SK-N-SH (cell line): ENCODE results near the gene YWHAH. TPM values are rescaled to one million over a fixed set of nuclear protein-coding genes. Genes with fewer than 3 reads are reported as not detected.
A peak's percentile ranks its signal among the peaks of the same experiment; 100 is the strongest.

ENCODE experiments used
- CTCF ChIA-PET: fragments of 300-600, 350-600 bp; formaldehyde crosslinking; extraction: SDS; loops from one replicate; lab custom pipeline; 2021; lab: Yijun Ruan, JAX
- POLR2A ChIA-PET: fragments of 350-600 bp; sonication (Branson Sonifier 250); formaldehyde crosslinking; extraction: SDS; loops from one replicate; lab custom pipeline; 2020; ENCODE audit warnings: antibody characterized with exemption, inconsistent platforms; lab: Yijun Ruan, JAX
- DNase-seq: peaks from one replicate; pipeline ENCODE4 v3.0.0; 2012
- H2AFZ ChIP-seq: fragments of 200-600 bp; sonication (generic); 2 replicates; pipeline ENCODE4 v1.8.1; 2016; ENCODE audit warnings: antibody characterized with exemption, mild to moderate bottlenecking, low read depth
- H3F3A ChIP-seq: fragments of 200-600 bp; sonication (generic); replicated peaks from 2 replicates; pipeline ENCODE3; 2016; ENCODE audit warnings: antibody characterized with exemption, mild to moderate bottlenecking; ENCODE audit not compliant: insufficient read depth
- H3K27ac ChIP-seq, 2 experiments: fragments of 200-500 bp in 1 of 2; fragments of 200-600 bp in 1 of 2; sonication (Bioruptor generic) in 1 of 2; sonication (generic), shearing (Covaris generic) in 1 of 2; 2 replicates each; pipeline versions ENCODE4 v1.5.1 to v1.6.1; 2014 to 2016; ENCODE audit warnings: low read depth in 2 of 2, inconsistent platforms in 1 of 2, low read length in 1 of 2, mild to moderate bottlenecking in 1 of 2, mixed read lengths in 1 of 2
- H3K27me3 ChIP-seq: fragments of 200-600 bp; sonication (generic), shearing (Covaris generic); 2 replicates; pipeline ENCODE4 v1.6.1; 2016; ENCODE audit warnings: mixed run types; ENCODE audit not compliant: insufficient read depth
- H3K36me3 ChIP-seq, 2 experiments: fragments of 200-500 bp in 1 of 2; fragments of 200-600 bp in 1 of 2; sonication (Bioruptor generic) in 1 of 2; sonication (generic) in 1 of 2; replicated peaks in 1 of 2; 2 replicates each; pipeline versions ENCODE3 to v1.5.1; 2014 to 2016; ENCODE audit warnings: low read length in 1 of 2, mild to moderate bottlenecking in 1 of 2; ENCODE audit not compliant: insufficient read depth in 2 of 2, control insufficient read depth in 1 of 2
- H3K4me1 ChIP-seq, 2 experiments: fragments of 200-500 bp in 1 of 2; fragments of 200-600 bp in 1 of 2; sonication (Bioruptor generic) in 1 of 2; sonication (generic), shearing (Covaris generic) in 1 of 2; 2 replicates each; pipeline versions ENCODE4 v1.5.1 to v1.6.1; 2014 to 2016; ENCODE audit warnings: low read depth in 1 of 2, low read length in 1 of 2, mixed run types in 1 of 2; ENCODE audit not compliant: insufficient read depth in 2 of 2, control insufficient read depth in 1 of 2
- H3K4me2 ChIP-seq: fragments of 200-600 bp; sonication (generic), shearing (Covaris generic); 2 replicates; pipeline ENCODE4 v1.6.1; 2017; ENCODE audit warnings: mixed run types
- H3K4me3 ChIP-seq, 2 experiments: fragments of 200-500 bp in 1 of 2; fragments of 200-600 bp in 1 of 2; sonication (Bioruptor generic) in 1 of 2; sonication (generic), shearing (Covaris generic) in 1 of 2; 2 replicates each; pipeline versions ENCODE4 v1.5.1 to v1.8.1; 2014 to 2016; ENCODE audit warnings: low read depth in 2 of 2, inconsistent platforms in 1 of 2, low read length in 1 of 2, mild to moderate bottlenecking in 1 of 2, mixed read lengths in 1 of 2, moderate library complexity in 1 of 2
- H3K79me2 ChIP-seq: fragments of 200-600 bp; sonication (generic); 2 replicates; pipeline ENCODE4 v1.8.1; 2017; ENCODE audit warnings: mild to moderate bottlenecking; ENCODE audit not compliant: insufficient read depth
- H3K9ac ChIP-seq: fragments of 200-600 bp; sonication (generic); 2 replicates; pipeline ENCODE4 v1.6.1; 2017; ENCODE audit warnings: mixed run types
- H3K9me2 ChIP-seq: fragments of 200-600 bp; sonication (generic); 2 replicates; pipeline ENCODE4 v1.6.1; 2017; ENCODE audit warnings: mixed run types
- H3K9me3 ChIP-seq: fragments of 200-600 bp; sonication (generic); 2 replicates; pipeline ENCODE4 v1.6.1; 2017; ENCODE audit warnings: mixed run types, mild to moderate bottlenecking, moderate library complexity
- H4K20me1 ChIP-seq: fragments of 200-600 bp; sonication (generic); 2 replicates; pipeline ENCODE4 v1.6.1; 2017; ENCODE audit warnings: mild to moderate bottlenecking, mixed run types; ENCODE audit not compliant: insufficient read depth
- CHD2 ChIP-seq: fragments of 150-350 bp; IDR thresholded peaks from 2 replicates; pipeline ENCODE4 v1.6.1; 2018; ENCODE audit warnings: low read length; ENCODE audit not compliant: partially characterized antibody
- CTCF ChIP-seq: fragments of 200-600 bp; sonication (generic); IDR thresholded peaks from 2 replicates; pipeline ENCODE4 v1.6.1; 2017; ENCODE audit warnings: antibody characterized with exemption, mild to moderate bottlenecking, moderate library complexity
- ELF1 ChIP-seq: IDR thresholded peaks from 2 replicates; pipeline ENCODE4 v1.4.0; 2012
- EP300 ChIP-seq, 2 experiments: IDR thresholded peaks; 2 replicates each; pipeline versions ENCODE4 v1.4.0 to v1.6.1; 2012; ENCODE audit warnings: borderline replicate concordance in 1 of 2, low read depth in 1 of 2, low read length in 1 of 2
- FOSL2 ChIP-seq: IDR thresholded peaks from 2 replicates; pipeline ENCODE4 v1.4.0; 2012; ENCODE audit warnings: low read depth, mild to moderate bottlenecking, moderate library complexity, borderline replicate concordance
- FOXJ3 ChIP-seq: sonication (generic); formaldehyde crosslinking; IDR thresholded peaks from 2 replicates; pipeline ENCODE4 v1.5.1; 2020; ENCODE audit warnings: mild to moderate bottlenecking, missing genetic modification reagents
- FOXM1 ChIP-seq: IDR thresholded peaks from 2 replicates; pipeline ENCODE4 v1.4.0; 2012; ENCODE audit warnings: low read depth, mild to moderate bottlenecking
- MAX ChIP-seq: IDR thresholded peaks from 2 replicates; pipeline ENCODE4 v1.4.0; 2012; ENCODE audit warnings: low read depth
- MEF2A ChIP-seq: IDR thresholded peaks from 2 replicates; pipeline ENCODE4 v1.4.0; 2012; ENCODE audit warnings: low read depth, borderline replicate concordance
- NFIC ChIP-seq: IDR thresholded peaks from 2 replicates; pipeline ENCODE4 v1.4.0; 2012; ENCODE audit warnings: borderline replicate concordance
- NRF1 ChIP-seq: IDR thresholded peaks from 2 replicates; pipeline ENCODE4 v1.6.1; 2012; ENCODE audit warnings: low read depth, mild to moderate bottlenecking, low read length
- POLR2AphosphoS5 ChIP-seq: IDR thresholded peaks from 2 replicates; pipeline ENCODE4 v1.6.1; 2012; ENCODE audit warnings: low read depth, low read length
- REST ChIP-seq: IDR thresholded peaks from 2 replicates; pipeline ENCODE4 v1.6.1; 2012; ENCODE audit warnings: mild to moderate bottlenecking, low read depth, low read length, moderate library complexity
- SIN3A ChIP-seq: IDR thresholded peaks from 2 replicates; pipeline ENCODE4 v1.6.1; 2012; ENCODE audit warnings: low read depth, mild to moderate bottlenecking, low read length, moderate library complexity, borderline replicate concordance
- TAF1 ChIP-seq: IDR thresholded peaks from 2 replicates; pipeline ENCODE4 v1.6.1; 2012; ENCODE audit warnings: low read depth, mild to moderate bottlenecking, low read length, moderate library complexity, borderline replicate concordance
- YY1 ChIP-seq: IDR thresholded peaks from 2 replicates; pipeline ENCODE4 v1.4.0; 2012; ENCODE audit warnings: low read depth, mild to moderate bottlenecking
- ZBTB33 ChIP-seq: IDR thresholded peaks from 2 replicates; pipeline ENCODE4 v1.4.0; 2012; ENCODE audit warnings: low read depth, borderline replicate concordance
- WGBS: methylation state at CpG from one replicate; pipeline ENCODE4 v1.1.6; 2017; ENCODE audit warnings: low lambda C conversion rate; 5-methylcytosine and 5-hydroxymethylcytosine counted together
- polyA plus RNA-seq, 3 experiments: library from polyadenylated mRNA; depleted of rRNA; stranded (reverse); fragments of >200 nt; gene quantifications; 2 replicates each; pipeline ENCODE4 v1.2.3, GENCODE V29; 2012

Gene YWHAH
- polyA plus RNA-seq (2012; rRNA removed): 87.4 and 102 TPM in 2 replicates
- 115 and 122 TPM in 2 replicates for polyA plus RNA-seq (2012; cell fraction: cytosol; rRNA removed)
- polyA plus RNA-seq (2012; cell fraction: nucleus; rRNA removed): 28.5 and 38.3 TPM in 2 replicates

GRCh38 chr22:31943978-31944699 is at the start of gene YWHAH:
TSS of gene YWHAH (plus strand) at chr22:31944535. CDS start at chr22:31944734, 199 bp downstream.
- Histone ChIP-seq H3K36me3 (peaks cover 11 to 27% of the 10 kb centered on the region in 2 experiments), H4K20me1 (peaks cover 37% of the 10 kb centered on the region), H3K9me2 (no peaks in the 10 kb centered on the region), H3F3A (peaks cover 10% of the 10 kb centered on the region), H3K4me2 (peak within 1 kb of the TSS; percentile 97), H3K27ac (peak within 1 kb of the TSS; percentile 80 to 96), H3K27me3 (no peaks in the 10 kb centered on the region), H3K4me1 (peaks cover 0 to 22% of the 10 kb centered on the region in 2 experiments; a peak in 3 of 4 replicates), H3K4me3 (peak within 1 kb of the TSS; percentile 89 to 98), H3K9ac (peak within 1 kb of the TSS; percentile 98), H3K9me3 (no peaks in the 10 kb centered on the region), H2AFZ (peak within 1 kb of the TSS; percentile 79; the same call in 1 of the 2 replicates), H3K79me2 (peaks cover 46% of the 10 kb centered on the region)
- ChIA-PET POLR2A (interaction anchor here (1.5 kb wide), 1 partner anchor 16 kb away, joined by 3 read pairs; no protein-coding TSS in a partner anchor), CTCF (interaction anchor here (1.1 to 3.7 kb wide), 5 partner anchors 15 to 279 kb away, joined by 3 to 15 read pairs (median 4); no protein-coding TSS in a partner anchor)
- TF ChIP-seq FOXM1 (no peak), CHD2 (peak; percentile 86), REST (peak; percentile 20; the same call in 1 of the 2 replicates), YY1 (0 out of 2 replicates have a peak, but pooled peaks have one; percentile 63), ZBTB33 (no peak), ELF1 (no peak), NFIC (no peak), TAF1 (peak; percentile 91), MEF2A (peak; percentile 94), MAX (peak; percentile 6; the same call in 1 of the 2 replicates), FOSL2 (no peak), NRF1 (peak; percentile 76), CTCF (no peak), FOXJ3 (CRISPR knock-in tag) (no peak), POLR2AphosphoS5 (peak; percentile 79), SIN3A (0 out of 2 replicates have a peak, but pooled peaks have one; percentile 72), EP300 (IDR thresholded peaks at IDR 0.05; ENCODE audit: borderline replicate concordance in 1 of 2, low read depth in 1 of 2, low read length in 1 of 2) (peak in 1 of 2 experiments; percentile 41; a peak in 1 of 4 replicates)
- WGBS: 2% methylated on average over 9 of the region's 86 CpGs
- peak; percentile 99 for DNase-seq
